Activated naive CD8-positive, alpha-beta T cell treated with anti-CD3 and anti-CD28 coated beads, Interleukin-2, amount 10 ng/mL, durations not matched to agents 7 days and 5 days (primary cell): Measurements from ENCODE around the gene CX3CL1. TPM values are rescaled to one million over a fixed set of nuclear protein-coding genes. Genes with fewer than 3 reads are reported as not detected.
"Not testable (repeated sequence)": the region's sequence is repeated elsewhere in the genome, so short reads cannot be mapped to it uniquely, and the experiment has no call there.

Experiments used
- ATAC-seq: fragments of 150-1000 bp; cut with Tn5 transposase; one replicate; pipeline ENCODE4 v1.10.0; 2021; ENCODE audit warnings: low read depth, moderate library complexity
- POLR2A ChIA-PET: fragments of 350-600 bp; sonication (Branson Sonifier 250); formaldehyde crosslinking; loops from one replicate; lab custom pipeline; 2021; ENCODE audit warnings: antibody characterized with exemption; lab: Charles Lee
- DNase-seq: peaks from one replicate; pipeline ENCODE4 v3.0.0; 2021
- H3K27ac Mint-ChIP-seq: one replicate; pipeline ENCODE4 v1.8.0; 2022; ENCODE audit warnings: mild to moderate bottlenecking, mixed read lengths
- H3K27me3 Mint-ChIP-seq: one replicate; pipeline ENCODE4 v1.8.0; 2022; ENCODE audit warnings: mild to moderate bottlenecking, moderate library complexity, mixed read lengths
- H3K36me3 Mint-ChIP-seq: one replicate; pipeline ENCODE4 v1.8.0; 2021; ENCODE audit warnings: mild to moderate bottlenecking, mixed read lengths
- H3K4me1 Mint-ChIP-seq: one replicate; pipeline ENCODE4 v1.8.0; 2021; ENCODE audit warnings: mixed read lengths
- H3K4me3 Mint-ChIP-seq: one replicate; pipeline ENCODE4 v1.8.0; 2022; ENCODE audit warnings: mild to moderate bottlenecking, moderate library complexity, mixed read lengths
- H3K9me3 Mint-ChIP-seq: one replicate; pipeline ENCODE4 v1.8.0; 2021; ENCODE audit warnings: mixed read lengths
- total RNA-seq, 2 experiments: library from RNA; stranded (reverse); gene quantifications; one replicate each; pipeline ENCODE4 v1.2.3, GENCODE V29; 2021

CX3CL1 gene
- total RNA-seq, 2 experiments from 2014 or later: not detected

GRCh38 chr16:57364143-57364542 is 8.1 kb upstream of the CX3CL1 start:
- Mint-ChIP-seq H3K36me3 (no peaks in the 10 kb centered on the region), H3K9me3 (no peaks in the 10 kb centered on the region), H3K4me3 (no peak overlapping the region), H3K27me3 (peaks cover 6% of the 10 kb centered on the region), H3K4me1 (no peaks in the 10 kb centered on the region), H3K27ac (no peak overlapping the region)
- POLR2A ChIA-PET: no interaction called here
- DNase-seq: no peak
- ATAC-seq: no peak

GRCh38 chr16:57366544-57367040 is 5.7 kb upstream of the CX3CL1 start:
- H3K9me3 Mint-ChIP-seq: no peaks in the 10 kb centered on the region

GRCh38 chr16:57367116-57367752 is 5.1 kb upstream of the CX3CL1 start:
- DNase-seq (no peak), ATAC-seq (no peak)
- Mint-ChIP-seq H3K27ac (no peak overlapping the region), H3K27me3 (peaks cover 9% of the 10 kb centered on the region), H3K4me3 (no peak overlapping the region), H3K36me3 (no peaks in the 10 kb centered on the region), H3K9me3 (no peaks in the 10 kb centered on the region), H3K4me1 (no peaks in the 10 kb centered on the region)
- POLR2A ChIA-PET: no interaction called here

More at GRCh38 chr16:57366544-57367040, 5.7 kb upstream of the CX3CL1 start:
- Mint-ChIP-seq H3K27ac (no peak overlapping the region), H3K27me3 (peaks cover 9% of the 10 kb centered on the region), H3K4me1 (no peaks in the 10 kb centered on the region), H3K36me3 (no peaks in the 10 kb centered on the region), H3K4me3 (no peak overlapping the region)
- no peak for ATAC-seq
- DNase-seq: no peak
- POLR2A ChIA-PET: no interaction called here

GRCh38 chr16:57371494-57372371 is 557 bp upstream of the CX3CL1 start:
- ATAC-seq (no peak), DNase-seq (no peak)
- no peaks in the 10 kb centered on the region for H3K4me1 Mint-ChIP-seq
- POLR2A ChIA-PET: no interaction called here
- no peaks in the 10 kb centered on the region for H3K9me3 Mint-ChIP-seq
- H3K4me3 Mint-ChIP-seq: no peak overlapping the region
- no peak overlapping the region for H3K27ac Mint-ChIP-seq
- no peaks in the 10 kb centered on the region for H3K36me3 Mint-ChIP-seq
- H3K27me3 Mint-ChIP-seq: peaks cover 10% of the 10 kb centered on the region

GRCh38 chr16:57373117-57373947 is 1.0 kb downstream of the CX3CL1 start:
- POLR2A ChIA-PET: no interaction called here
- peaks cover 5% of the 10 kb centered on the region for H3K27me3 Mint-ChIP-seq
- no peak for ATAC-seq

GRCh38 chr16:57374067-57374534 is 1.8 kb downstream of the CX3CL1 start:
- Mint-ChIP-seq H3K27me3 (peaks cover 5% of the 10 kb centered on the region), H3K4me3 (no peak overlapping the region), H3K27ac (no peak overlapping the region), H3K9me3 (no peaks in the 10 kb centered on the region), H3K4me1 (peaks cover 9% of the 10 kb centered on the region), H3K36me3 (no peaks in the 10 kb centered on the region)
- no peak for DNase-seq
- ATAC-seq: no peak
- POLR2A ChIA-PET: no interaction called here

More at GRCh38 chr16:57373117-57373947, 1.0 kb downstream of the CX3CL1 start:
- Mint-ChIP-seq H3K4me1 (peaks cover 9% of the 10 kb centered on the region), H3K9me3 (no peaks in the 10 kb centered on the region), H3K4me3 (no peak overlapping the region), H3K36me3 (no peaks in the 10 kb centered on the region), H3K27ac (no peak overlapping the region)
- no peak for DNase-seq

GRCh38 chr16:57374925-57375465 is 2.7 kb downstream of the CX3CL1 start:
- H3K4me1 Mint-ChIP-seq, H3K36me3 Mint-ChIP-seq, DNase-seq, ATAC-seq, H3K9me3 Mint-ChIP-seq, H3K27ac Mint-ChIP-seq, H3K4me3 Mint-ChIP-seq, H3K27me3 Mint-ChIP-seq, POLR2A ChIA-PET: not testable (repeated sequence)

- DNase-seq (no peak), ATAC-seq (no peak)
- Mint-ChIP-seq H3K4me3 (no peak overlapping the region), H3K4me1 (peaks cover 9% of the 10 kb centered on the region), H3K36me3 (no peaks in the 10 kb centered on the region), H3K9me3 (no peaks in the 10 kb centered on the region), H3K27ac (no peak overlapping the region), H3K27me3 (peaks cover 2% of the 10 kb centered on the region)
- POLR2A ChIA-PET: no interaction called here
Observed at GRCh38 chr16:57376313-57376818, 4.1 kb downstream of the CX3CL1 start.

GRCh38 chr16:57377080-57377841 is 5.0 kb downstream of the CX3CL1 start:
- no peak for DNase-seq
- peak; percentile 62 for ATAC-seq
- no peaks in the 10 kb centered on the region for H3K9me3 Mint-ChIP-seq

GRCh38 chr16:57379579-57379978 is 7.3 kb downstream of the CX3CL1 start:
- ATAC-seq (no peak), DNase-seq (no peak)
- H3K36me3 Mint-ChIP-seq: no peaks in the 10 kb centered on the region
- no peak overlapping the region for H3K4me3 Mint-ChIP-seq
- peaks cover 9% of the 10 kb centered on the region for H3K4me1 Mint-ChIP-seq
- H3K9me3 Mint-ChIP-seq: no peaks in the 10 kb centered on the region
- POLR2A ChIA-PET: interaction anchor here (0.6 kb wide), 1 partner anchor 483 kb away, joined by 3 read pairs; no protein-coding TSS in a partner anchor
- H3K27me3 Mint-ChIP-seq: no peaks in the 10 kb centered on the region
- H3K27ac Mint-ChIP-seq: no peak overlapping the region

More at GRCh38 chr16:57377080-57377841, 5.0 kb downstream of the CX3CL1 start:
- Mint-ChIP-seq H3K27me3 (peaks cover 2% of the 10 kb centered on the region), H3K4me3 (no peak overlapping the region), H3K27ac (no peak overlapping the region), H3K4me1 (peaks cover 9% of the 10 kb centered on the region), H3K36me3 (no peaks in the 10 kb centered on the region)
- POLR2A ChIA-PET: no interaction called here

- Mint-ChIP-seq H3K4me1 (peaks cover 12% of the 10 kb centered on the region), H3K27me3 (no peaks in the 10 kb centered on the region), H3K36me3 (no peaks in the 10 kb centered on the region), H3K9me3 (no peaks in the 10 kb centered on the region), H3K4me3 (no peak overlapping the region), H3K27ac (peak overlapping the region; percentile 20)
- POLR2A ChIA-PET: interaction anchor here (0.6 kb wide), 1 partner anchor 11 kb away, joined by 6 read pairs; no protein-coding TSS in a partner anchor
- DNase-seq (no peak), ATAC-seq (no peak)
Observed at GRCh38 chr16:57380671-57381462, 8.6 kb downstream of the CX3CL1 start.
